Trophoblast cell (in vitro differentiated cells and primary cell): ENCODE data around the gene CCDC106.
A peak's percentile ranks its signal among the peaks of the same experiment; 100 is the strongest.

Source experiments
- DNase-seq, 2 donors: peaks; one replicate each; pipeline ENCODE4 v3.0.0-alpha.2; 2016
- H2AFZ ChIP-seq: 2 replicates; pipeline ENCODE4 v1.6.1; 2013; ENCODE audit warnings: low read length, moderate library complexity, mild to moderate bottlenecking; ENCODE audit not compliant: insufficient read depth, poor library complexity
- H2AK5ac ChIP-seq: 2 replicates; pipeline ENCODE4 v1.6.1; 2013; ENCODE audit warnings: mild to moderate bottlenecking, low read length
- H2BK120ac ChIP-seq: 2 replicates; pipeline ENCODE4 v1.6.1; 2013; ENCODE audit warnings: low read length, mild to moderate bottlenecking, moderate library complexity; ENCODE audit not compliant: insufficient read depth, poor library complexity
- H2BK12ac ChIP-seq: 2 replicates; pipeline ENCODE4 v1.6.1; 2013; ENCODE audit warnings: mild to moderate bottlenecking, low read length, moderate library complexity
- H2BK5ac ChIP-seq: 2 replicates; pipeline ENCODE4 v1.6.1; 2013; ENCODE audit warnings: low read length, low read depth, moderate library complexity, mild to moderate bottlenecking; ENCODE audit not compliant: poor library complexity
- H3K14ac ChIP-seq: 2 replicates; pipeline ENCODE4 v1.6.1; 2013; ENCODE audit warnings: mild to moderate bottlenecking, low read length
- H3K18ac ChIP-seq: 2 replicates; pipeline ENCODE4 v1.6.1; 2013; ENCODE audit warnings: mild to moderate bottlenecking, low read length
- H3K23ac ChIP-seq: 2 replicates; pipeline ENCODE4 v1.6.1; 2013; ENCODE audit warnings: low read length
- H3K27ac ChIP-seq: 2 replicates; pipeline ENCODE4 v1.5.1; 2013; ENCODE audit warnings: low read depth, mild to moderate bottlenecking, inconsistent platforms, low read length, moderate library complexity
- H3K27me3 ChIP-seq: 2 replicates; pipeline ENCODE4 v1.6.1; 2013; ENCODE audit warnings: inconsistent platforms, mild to moderate bottlenecking, low read length, moderate library complexity; ENCODE audit not compliant: insufficient read depth
- H3K36me3 ChIP-seq, 2 experiments: 1 replicate in 1 of 2; 2 replicates in 1 of 2; pipeline ENCODE4 v1.6.1; 2013; ENCODE audit warnings: low read length in 2 of 2, mild to moderate bottlenecking in 2 of 2, moderate library complexity in 1 of 2; ENCODE audit not compliant: insufficient read depth in 2 of 2, control insufficient read depth in 1 of 2
- H3K4ac ChIP-seq: 2 replicates; pipeline ENCODE4 v1.6.1; 2013; ENCODE audit warnings: low read depth, mild to moderate bottlenecking, low read length, moderate library complexity
- H3K4me1 ChIP-seq, 2 experiments: 1 replicate in 1 of 2; 2 replicates in 1 of 2; pipeline ENCODE4 v1.6.1; 2013; ENCODE audit warnings: low read length in 2 of 2, mild to moderate bottlenecking in 2 of 2, moderate library complexity in 1 of 2; ENCODE audit not compliant: insufficient read depth in 2 of 2, control insufficient read depth in 1 of 2
- H3K4me2 ChIP-seq: 2 replicates; pipeline ENCODE4 v1.6.1; 2013; ENCODE audit warnings: inconsistent platforms, mild to moderate bottlenecking, low read length, moderate library complexity
- H3K4me3 ChIP-seq: 2 replicates; pipeline ENCODE4 v1.5.1; 2013; ENCODE audit warnings: mild to moderate bottlenecking, low read depth, low read length, inconsistent platforms
- H3K79me1 ChIP-seq: one replicate; pipeline ENCODE4 v1.6.1; 2013; ENCODE audit warnings: low read length
- H3K79me2 ChIP-seq: 2 replicates; pipeline ENCODE4 v1.6.1; 2013; ENCODE audit warnings: low read length, mild to moderate bottlenecking; ENCODE audit not compliant: control insufficient read depth, insufficient read depth, poor library complexity
- H3K9ac ChIP-seq: 2 replicates; pipeline ENCODE4 v1.6.1; 2013; ENCODE audit warnings: mild to moderate bottlenecking, low read length
- H3K9me3 ChIP-seq: 2 replicates; pipeline ENCODE4 v1.6.1; 2013; ENCODE audit warnings: low read depth, mild to moderate bottlenecking, control low read depth, inconsistent platforms, low read length; ENCODE audit not compliant: insufficient read depth
- H4K12ac ChIP-seq: 2 replicates; pipeline ENCODE4 v1.6.1; 2013; ENCODE audit warnings: low read depth, mild to moderate bottlenecking, low read length, moderate library complexity
- H4K8ac ChIP-seq: 2 replicates; pipeline ENCODE4 v1.6.1; 2013; ENCODE audit warnings: low read depth, mild to moderate bottlenecking, low read length, moderate library complexity
- H4K91ac ChIP-seq: one replicate; pipeline ENCODE4 v1.6.1; 2013; ENCODE audit warnings: low read depth, mild to moderate bottlenecking, low read length, moderate library complexity
- WGBS: extraction: QIAGEN DNeasy Blood & Tissue Kit; methylation state at CpG from one replicate; pipeline ENCODE4 v1.1.7; 2013; ENCODE audit warnings: missing lambda C conversion rate; ENCODE audit not compliant: insufficient read length, insufficient coverage; ENCODE audit errors: extremely low coverage; 5-methylcytosine and 5-hydroxymethylcytosine counted together

The CCDC106 gene

GRCh38 chr19:55642153-55643002, 5.6 kb upstream of the CCDC106 start:
- peak overlapping the region; percentile 85 for H3K4me3 ChIP-seq
- H2BK12ac ChIP-seq, result no peak overlapping the region
- no peak overlapping the region for H3K23ac ChIP-seq
- H3K14ac ChIP-seq, result peak overlapping the region; percentile 2
- peaks cover 16% of the 10 kb centered on the region in 2 experiments for H3K36me3 ChIP-seq
- H3K79me1 ChIP-seq, result peaks cover 20% of the 10 kb centered on the region
- no peak overlapping the region for H2AFZ ChIP-seq
- H3K9ac ChIP-seq, result peak overlapping the region; percentile 30
- peak overlapping the region; percentile 47 for H2AK5ac ChIP-seq
- peak overlapping the region; percentile 28 for H4K12ac ChIP-seq
- peak overlapping the region; percentile 39 for H4K8ac ChIP-seq
- peak overlapping the region; percentile 97 for H3K4me2 ChIP-seq
- H3K18ac ChIP-seq, result no peak overlapping the region
- DNase-seq, result peak in 1 of 2 donors; percentile 56
- peak overlapping the region; percentile 54 for H3K4ac ChIP-seq
- H3K79me2 ChIP-seq, result peaks cover 20% of the 10 kb centered on the region
- no CpG with 5 or more reads among the region's 65 CpGs for WGBS
- peak overlapping the region; percentile 46 for H4K91ac ChIP-seq
- no peaks in the 10 kb centered on the region for H3K9me3 ChIP-seq
- no peak overlapping the region for H2BK120ac ChIP-seq
- H2BK5ac ChIP-seq, result no peak overlapping the region
- no peaks in the 10 kb centered on the region for H3K27me3 ChIP-seq
- peaks cover 18 to 23% of the 10 kb centered on the region in 2 experiments for H3K4me1 ChIP-seq
- peak overlapping the region; percentile 23 for H3K27ac ChIP-seq

GRCh38 chr19:55643003-55643886, 4.8 kb upstream of the CCDC106 start, which contains the start of gene ZNF581:
Gene ZNF581, plus strand, starts transcription at chr19:55643649. Its CDS starts 923 bp downstream, at chr19:55644572.
- H3K27ac ChIP-seq, result peak within 1 kb of the TSS; percentile 48
- peaks cover 27% of the 10 kb centered on the region for H3K79me1 ChIP-seq
- H3K4ac ChIP-seq, result peak within 1 kb of the TSS; percentile 96
- H3K18ac ChIP-seq, result peak within 1 kb of the TSS; percentile 22
- peak within 1 kb of the TSS; percentile 47 for H2AFZ ChIP-seq
- H3K9me3 ChIP-seq, result no peaks in the 10 kb centered on the region
- H3K4me3 ChIP-seq, result peak within 1 kb of the TSS; percentile 85
- peak within 1 kb of the TSS; percentile 70 for H4K12ac ChIP-seq
- H2BK5ac ChIP-seq, result peak within 1 kb of the TSS; percentile 54
- H3K4me1 ChIP-seq, result peaks cover 18 to 25% of the 10 kb centered on the region in 2 experiments
- no peak within 1 kb of the TSS for H2BK12ac ChIP-seq
- peak within 1 kb of the TSS; percentile 94 for H3K9ac ChIP-seq
- H3K14ac ChIP-seq, result peak within 1 kb of the TSS; percentile 89
- DNase-seq, result peak; percentile 51 to 76
- peak within 1 kb of the TSS; percentile 21 for H2BK120ac ChIP-seq
- H3K79me2 ChIP-seq, result peaks cover 24% of the 10 kb centered on the region
- H3K36me3 ChIP-seq, result peaks cover 16% of the 10 kb centered on the region in 2 experiments
- peak within 1 kb of the TSS; percentile 79 for H2AK5ac ChIP-seq
- H4K8ac ChIP-seq, result peak within 1 kb of the TSS; percentile 85
- WGBS, result no CpG with 5 or more reads among the region's 56 CpGs
- H3K27me3 ChIP-seq, result no peaks in the 10 kb centered on the region
- H3K23ac ChIP-seq, result no peak within 1 kb of the TSS
- H3K4me2 ChIP-seq, result peak within 1 kb of the TSS; percentile 97
- peak within 1 kb of the TSS; percentile 69 for H4K91ac ChIP-seq

GRCh38 chr19:55643887-55644176, 4.2 kb upstream of the CCDC106 start:
- Histone ChIP-seq H2AK5ac (peak overlapping the region; percentile 79), H2AFZ (no peak overlapping the region), H3K9me3 (no peaks in the 10 kb centered on the region), H3K23ac (no peak overlapping the region), H2BK120ac (peak overlapping the region; percentile 21), H3K36me3 (peaks cover 13% of the 10 kb centered on the region in 2 experiments), H3K4ac (peak overlapping the region; percentile 96), H3K79me1 (peaks cover 31% of the 10 kb centered on the region), H3K4me1 (peaks cover 18 to 30% of the 10 kb centered on the region in 2 experiments), H3K18ac (peak overlapping the region; percentile 22), H3K4me2 (peak overlapping the region; percentile 87), H3K27me3 (no peaks in the 10 kb centered on the region), H2BK12ac (no peak overlapping the region), H4K91ac (peak overlapping the region; percentile 69), H3K27ac (no peak overlapping the region), H3K9ac (peak overlapping the region; percentile 94), H3K79me2 (peaks cover 27% of the 10 kb centered on the region), H3K4me3 (peak overlapping the region; percentile 85), H2BK5ac (peak overlapping the region; percentile 37), H4K8ac (peak overlapping the region; percentile 85), H4K12ac (peak overlapping the region; percentile 61), H3K14ac (peak overlapping the region; percentile 80)
- no CpG with 5 or more reads among the region's 15 CpGs for WGBS
- DNase-seq, result no peak

- WGBS, result no CpG with 5 or more reads among the region's 12 CpGs
- H3K79me1 ChIP-seq, result peaks cover 31% of the 10 kb centered on the region
Measured at GRCh38 chr19:55644191-55644833, 3.7 kb upstream of the CCDC106 start.

More at GRCh38 chr19:55644191-55644833, 3.7 kb upstream of the CCDC106 start:
- Histone ChIP-seq H3K23ac (no peak overlapping the region), H3K14ac (peak overlapping the region; percentile 80), H4K12ac (peak overlapping the region; percentile 62), H3K4me3 (peak overlapping the region; percentile 85), H3K79me2 (peaks cover 27% of the 10 kb centered on the region), H2BK5ac (peak overlapping the region; percentile 37), H2BK120ac (peak overlapping the region; percentile 21), H3K18ac (no peak overlapping the region), H4K91ac (peak overlapping the region; percentile 69), H3K4ac (peak overlapping the region; percentile 96), H4K8ac (peak overlapping the region; percentile 85), H3K4me2 (peak overlapping the region; percentile 87), H3K27ac (no peak overlapping the region), H3K36me3 (peaks cover 13% of the 10 kb centered on the region in 2 experiments), H3K4me1 (peaks cover 18 to 32% of the 10 kb centered on the region in 2 experiments), H2AK5ac (peak overlapping the region; percentile 79), H3K9me3 (no peaks in the 10 kb centered on the region), H3K9ac (peak overlapping the region; percentile 94), H2AFZ (no peak overlapping the region), H2BK12ac (no peak overlapping the region), H3K27me3 (no peaks in the 10 kb centered on the region)
- DNase-seq, result no peak
